DND-41 (cell line): ENCODE results near the gene SLC12A6.

Source experiments
- CTCF ChIP-seq: IDR thresholded peaks from 2 replicates; pipeline ENCODE4 v1.5.1; 2012; ENCODE audit warnings: borderline replicate concordance, low read length, moderate library complexity, mild to moderate bottlenecking; ENCODE audit not compliant: poor library complexity, severe bottlenecking; ENCODE audit errors: extremely low read depth
- EZH2 ChIP-seq: IDR thresholded peaks from 3 replicates; pipeline ENCODE4 v1.6.1; 2012; ENCODE audit warnings: borderline replicate concordance, low read depth, mild to moderate bottlenecking, moderate library complexity, low read length, inconsistent platforms; ENCODE audit not compliant: severe bottlenecking

- no peak for TF ChIP-seq CTCF
- no peak for TF ChIP-seq EZH2
Measured at GRCh38 chr15:34354286-34354685, 16.7 kb upstream of the SLC12A6 start.
